GM19351 (cell line): ENCODE data around the gene EIF1AD.

Experiments
- ATAC-seq: cut with Tn5 transposase; IDR thresholded peaks from one replicate; pipeline ENCODE4 v1.9.1; 2021; ENCODE audit warnings: mild to moderate bottlenecking, moderate library complexity; ENCODE audit not compliant: unreplicated experiment

The EIF1AD gene

DNA sequence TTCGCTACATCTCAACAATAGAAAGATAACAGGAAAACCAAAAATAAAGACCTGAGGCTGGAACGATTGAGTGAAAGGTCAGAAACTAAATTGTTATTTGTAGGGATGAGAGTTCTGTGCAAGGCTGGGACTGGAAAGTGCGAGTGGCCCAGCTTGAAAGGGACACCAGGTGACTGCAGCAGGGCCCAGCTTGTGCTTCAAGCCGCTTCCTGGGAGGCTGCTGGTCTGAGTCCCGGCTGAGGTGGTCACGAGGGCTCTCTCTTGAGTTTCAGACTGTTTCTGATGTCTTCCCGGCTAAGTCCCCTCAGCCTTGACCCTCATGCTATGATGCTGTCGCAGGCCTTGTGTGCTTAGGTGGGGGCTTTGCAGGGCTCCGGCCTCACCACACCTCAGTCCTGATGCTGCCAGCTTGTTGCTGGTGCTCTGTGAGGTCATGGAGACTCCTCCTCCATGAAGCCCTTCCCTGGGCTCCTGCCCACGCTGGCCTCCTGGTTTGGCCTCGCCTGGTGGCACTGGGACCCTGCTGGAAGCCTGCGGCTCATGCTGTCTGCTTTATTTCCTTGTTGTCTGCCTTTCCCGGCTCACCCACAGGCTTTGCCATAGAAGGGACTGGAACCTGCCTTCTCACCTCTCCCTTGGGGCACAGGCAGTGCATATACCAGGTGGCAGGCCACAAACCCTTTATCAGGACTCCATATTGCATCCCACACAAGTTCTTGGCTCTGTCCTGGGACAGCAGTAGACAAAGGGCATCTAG is 4.4 kb upstream of the EIF1AD start:
- ATAC-seq, result no peak

DNA sequence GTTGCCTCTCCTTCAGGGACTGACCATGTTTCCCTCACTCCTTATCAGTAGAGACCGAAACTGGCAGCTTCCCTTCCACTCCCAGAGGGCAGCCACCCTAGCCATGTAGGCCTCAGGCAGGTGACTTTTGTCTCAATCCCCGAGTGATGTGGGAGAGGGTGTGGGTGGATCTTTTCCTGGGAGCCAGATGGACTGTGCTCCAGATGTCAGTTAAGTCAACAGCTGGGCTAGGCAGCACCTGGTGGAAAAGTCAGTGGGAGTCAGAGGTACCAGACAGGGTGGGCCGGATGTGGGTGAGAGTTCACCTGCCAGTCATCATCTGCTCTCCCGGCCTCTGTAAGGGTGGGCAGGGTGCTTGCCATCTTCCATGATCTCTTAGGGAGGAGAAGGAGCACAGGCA is 2.2 kb upstream of the EIF1AD start:
- ATAC-seq, result no peak

DNA sequence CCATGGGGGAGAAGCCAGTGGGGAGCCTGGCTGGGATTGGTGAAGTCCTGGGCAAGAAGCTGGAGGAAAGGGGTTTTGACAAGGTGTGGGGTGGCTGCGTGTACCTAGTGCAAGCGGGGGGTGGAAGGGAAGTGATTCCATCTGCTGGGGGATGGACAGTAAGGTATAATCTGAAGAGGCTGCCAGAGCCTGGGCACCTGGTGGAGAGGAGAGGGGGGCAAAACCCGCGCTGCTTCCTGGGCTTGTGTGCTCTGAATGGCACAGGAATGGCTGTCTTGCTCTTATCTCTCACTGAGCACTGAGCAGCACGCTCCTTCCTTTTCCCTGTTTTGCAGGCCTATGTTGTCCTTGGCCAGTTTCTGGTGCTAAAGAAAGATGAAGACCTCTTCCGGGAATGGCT is 1.3 kb upstream of the EIF1AD start:
- no peak for ATAC-seq

DNA sequence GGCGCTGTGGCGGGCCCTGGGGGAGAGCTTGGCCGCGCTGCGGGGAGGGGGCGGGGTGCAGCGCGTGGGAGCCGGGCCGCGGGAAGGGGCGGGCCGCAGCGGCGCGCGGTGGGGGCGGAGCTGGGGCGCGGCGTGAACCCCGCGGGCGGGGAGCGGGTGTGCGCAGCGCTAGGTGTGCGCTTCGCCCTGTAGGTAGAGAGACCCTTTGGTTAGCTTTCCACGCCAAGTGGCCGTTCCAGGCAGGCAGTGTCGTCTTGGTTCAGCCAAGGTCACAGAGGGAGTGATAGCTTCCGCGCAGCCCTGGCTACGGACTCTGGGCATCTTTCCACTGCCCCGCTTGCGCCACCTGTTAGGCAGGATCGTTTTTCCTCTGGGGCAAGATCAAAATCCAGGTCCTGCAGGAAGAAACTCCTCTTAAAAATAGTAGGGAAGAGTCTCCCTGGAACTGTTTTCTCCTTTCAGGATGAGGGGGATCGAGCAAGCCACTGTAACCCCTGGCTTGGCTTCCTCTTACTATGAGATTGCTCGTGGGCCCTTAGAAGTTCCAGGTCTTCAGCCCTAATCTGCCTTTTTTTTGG is 780 bp upstream of the EIF1AD start:
- ATAC-seq, result peak; percentile 48

DNA sequence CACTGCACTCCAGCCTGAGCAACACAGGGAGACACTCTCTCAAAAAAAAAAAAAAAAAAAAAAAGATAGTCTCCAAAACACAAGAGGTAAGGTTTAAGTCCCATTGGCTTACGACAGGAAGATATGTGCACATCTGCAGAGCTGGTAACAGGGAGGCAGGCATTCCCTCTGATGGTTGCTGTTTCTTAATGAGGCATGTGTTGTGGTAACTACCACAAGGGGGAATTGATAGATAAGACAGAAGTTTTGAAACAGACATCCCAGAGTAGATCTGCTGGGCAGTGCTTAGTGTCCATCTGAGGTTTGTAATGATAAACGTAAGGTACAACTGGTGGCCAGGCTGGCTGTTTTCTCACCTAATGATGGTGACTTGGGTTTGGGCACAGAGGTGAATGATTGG is 4.7 kb downstream of the EIF1AD start:
- no peak for ATAC-seq

DNA sequence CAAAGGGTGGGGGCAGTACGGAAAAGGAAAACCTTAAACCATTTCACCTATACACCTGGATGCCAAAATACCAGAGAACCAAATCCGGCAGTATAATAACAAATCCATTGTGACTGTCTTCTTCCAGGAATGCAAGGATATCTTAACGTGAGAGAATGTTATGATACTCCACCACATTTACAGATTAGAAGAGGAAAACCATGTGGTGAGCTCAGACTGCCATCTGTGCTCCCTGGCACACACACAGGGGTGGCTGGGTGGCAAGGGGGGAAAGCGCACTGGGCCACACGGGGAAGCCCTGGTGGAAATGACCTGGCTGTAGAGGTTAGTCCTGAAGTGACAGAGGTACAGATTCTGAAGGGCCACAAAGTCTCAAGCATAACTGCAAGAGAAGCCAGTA is 9.9 kb downstream of the EIF1AD start:
- ATAC-seq, result no peak

DNA sequence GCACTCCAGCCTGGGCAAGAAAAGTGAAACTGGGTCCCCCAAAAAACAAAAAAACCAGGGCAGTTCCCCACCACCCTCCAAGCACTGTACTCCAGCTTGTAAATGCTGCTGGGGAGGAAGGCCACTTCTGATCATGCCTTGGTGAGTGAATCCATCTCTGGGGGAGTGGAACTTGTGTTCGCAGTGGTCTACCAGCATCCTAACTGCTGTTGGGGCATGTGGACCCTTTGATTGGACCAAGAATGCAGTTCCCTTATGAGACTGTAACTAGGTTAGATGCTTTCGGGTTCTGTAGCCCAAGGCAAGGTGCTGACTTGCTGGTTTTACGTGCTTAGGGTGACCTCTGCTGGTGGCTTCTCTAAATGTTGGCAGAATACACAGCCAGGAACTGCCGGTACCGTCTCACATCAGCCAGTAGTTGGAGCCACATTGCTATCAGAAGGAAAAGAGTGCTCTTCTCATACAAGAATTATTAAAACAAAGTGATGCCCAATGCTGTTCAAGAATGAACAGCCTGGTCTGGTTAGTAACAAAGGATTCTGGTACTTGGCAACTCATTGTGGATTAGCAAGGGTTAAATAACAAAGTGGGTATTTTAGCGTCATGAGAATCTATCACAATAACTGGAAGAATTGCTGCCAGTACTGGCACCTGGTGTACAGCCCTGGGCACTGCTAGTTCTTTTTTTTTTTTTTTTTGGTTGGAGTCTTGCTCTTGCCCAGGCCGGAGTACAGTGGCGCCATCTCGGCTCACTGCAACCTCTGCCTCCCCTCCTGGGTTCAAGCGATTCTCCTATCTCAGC is 13.0 kb downstream of the EIF1AD start:
- ATAC-seq, result peak; percentile 71

DNA sequence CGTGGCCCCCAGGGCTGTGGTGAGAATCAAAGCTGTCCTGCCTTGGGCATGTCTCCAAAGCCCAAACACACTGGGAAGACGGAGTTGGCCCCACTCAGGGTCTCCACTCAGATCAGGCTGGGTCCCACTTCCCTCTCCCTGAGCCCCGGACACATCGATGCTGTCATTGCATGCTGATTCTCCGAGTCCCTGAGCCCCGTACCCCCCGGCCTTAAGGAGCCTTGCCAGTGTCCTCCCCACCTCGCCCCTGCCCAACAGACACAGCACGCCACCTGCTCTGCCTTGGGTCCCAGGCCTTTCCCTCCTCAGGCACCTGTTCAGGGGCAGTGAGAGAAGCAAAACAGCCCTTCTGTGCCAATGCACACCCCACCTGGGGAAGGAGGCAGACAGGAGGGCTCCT is 14.6 kb downstream of the EIF1AD start:
- ATAC-seq, result no peak

DNA sequence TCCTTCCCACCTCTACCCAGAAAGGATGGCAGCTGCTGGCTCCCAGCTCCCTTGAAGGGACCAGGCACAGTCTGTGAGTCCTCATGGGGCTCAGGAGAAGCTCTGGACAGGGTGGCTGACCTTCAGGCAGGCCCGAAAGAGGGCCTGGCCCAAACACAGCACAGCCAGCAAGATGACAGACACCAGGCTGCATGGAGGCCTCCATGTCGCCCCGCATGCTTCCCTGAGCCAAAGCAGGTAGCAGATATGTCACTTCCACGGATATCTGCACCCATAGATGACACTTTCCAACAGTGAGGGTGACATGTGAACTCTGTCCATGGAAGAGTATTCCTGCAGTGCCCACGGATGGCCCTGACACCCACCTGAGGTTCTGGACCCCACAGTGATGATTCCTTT is 18.4 kb downstream of the EIF1AD start:
- no peak for ATAC-seq

DNA sequence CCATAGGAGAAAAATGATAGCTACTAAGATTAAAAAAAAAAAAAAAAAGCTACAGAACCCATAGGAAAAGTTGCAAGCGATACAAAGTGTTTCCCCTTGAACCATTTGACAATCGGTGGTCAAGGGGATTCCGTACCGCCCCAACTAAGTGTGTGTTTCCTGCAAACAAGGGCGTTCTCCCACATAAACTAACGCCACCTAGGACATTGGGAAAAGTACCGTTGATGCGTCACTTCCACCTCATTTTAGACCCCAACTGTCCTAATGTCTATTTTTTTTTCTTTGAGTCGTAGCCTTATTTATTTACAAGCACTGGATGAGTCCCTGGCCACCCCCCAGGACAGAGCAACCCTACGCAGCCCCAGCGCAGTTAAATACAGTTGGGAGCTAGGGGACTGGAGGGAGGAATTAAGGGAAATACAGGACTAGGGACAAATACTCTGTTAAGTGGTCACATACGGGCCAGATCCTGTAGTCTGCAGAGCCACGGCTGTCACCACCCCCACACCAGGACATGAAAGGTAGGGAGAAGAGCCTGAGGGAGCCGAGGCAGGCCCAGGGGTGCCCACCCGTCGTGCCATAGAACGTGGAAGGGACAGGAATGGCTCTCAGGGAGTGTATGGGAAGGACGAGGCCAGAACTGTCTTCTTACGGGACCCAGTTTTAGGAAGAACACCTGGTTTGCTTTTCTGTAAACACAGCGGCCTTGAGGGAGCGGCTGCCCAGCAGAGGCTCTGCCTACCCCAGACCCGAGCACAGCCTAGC is 19.0 kb downstream of the EIF1AD start:
- no peak for ATAC-seq

DNA sequence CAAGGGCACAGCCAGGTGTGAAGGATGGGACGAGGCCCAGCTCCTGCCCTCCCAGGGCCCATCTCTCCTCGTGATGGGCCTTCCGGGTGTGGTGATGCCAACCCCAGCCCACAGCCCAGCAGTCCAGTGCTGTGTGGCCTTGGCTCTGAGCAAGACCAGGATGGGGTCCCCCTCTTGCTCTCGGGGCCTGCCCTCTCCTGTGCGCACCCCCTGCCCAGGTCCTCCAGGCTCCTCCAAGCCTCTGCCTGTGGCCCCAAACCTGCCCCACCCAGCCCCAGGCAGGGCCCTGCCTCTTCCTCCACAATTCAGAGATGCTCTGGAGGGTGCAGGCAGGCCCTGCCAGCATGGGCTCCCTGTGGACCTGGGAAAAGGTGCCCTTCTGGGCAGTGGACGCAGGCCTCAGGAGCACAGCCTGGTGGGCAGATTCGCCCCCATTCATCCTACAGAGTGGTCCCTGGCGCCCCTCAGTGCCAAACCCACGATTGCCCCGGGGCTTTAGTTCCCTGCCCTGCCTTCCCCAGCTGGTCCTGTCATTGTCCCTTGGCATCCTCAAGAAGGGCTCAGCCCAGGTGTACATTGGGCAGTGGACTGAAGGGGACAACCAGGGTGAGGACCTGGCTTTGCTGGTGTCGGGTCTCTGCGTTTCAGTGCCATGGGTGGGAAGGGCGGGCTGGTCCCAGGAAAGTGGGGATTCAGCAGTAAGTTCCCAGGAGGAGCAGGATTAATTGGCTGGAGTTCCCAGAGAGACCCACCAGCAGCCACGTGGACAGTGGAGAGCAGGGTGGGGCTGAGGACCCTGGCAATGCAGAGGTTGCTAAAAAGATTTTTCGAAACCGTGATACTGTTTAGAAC is 19.8 kb downstream of the EIF1AD start:
- ATAC-seq, result no peak

DNA sequence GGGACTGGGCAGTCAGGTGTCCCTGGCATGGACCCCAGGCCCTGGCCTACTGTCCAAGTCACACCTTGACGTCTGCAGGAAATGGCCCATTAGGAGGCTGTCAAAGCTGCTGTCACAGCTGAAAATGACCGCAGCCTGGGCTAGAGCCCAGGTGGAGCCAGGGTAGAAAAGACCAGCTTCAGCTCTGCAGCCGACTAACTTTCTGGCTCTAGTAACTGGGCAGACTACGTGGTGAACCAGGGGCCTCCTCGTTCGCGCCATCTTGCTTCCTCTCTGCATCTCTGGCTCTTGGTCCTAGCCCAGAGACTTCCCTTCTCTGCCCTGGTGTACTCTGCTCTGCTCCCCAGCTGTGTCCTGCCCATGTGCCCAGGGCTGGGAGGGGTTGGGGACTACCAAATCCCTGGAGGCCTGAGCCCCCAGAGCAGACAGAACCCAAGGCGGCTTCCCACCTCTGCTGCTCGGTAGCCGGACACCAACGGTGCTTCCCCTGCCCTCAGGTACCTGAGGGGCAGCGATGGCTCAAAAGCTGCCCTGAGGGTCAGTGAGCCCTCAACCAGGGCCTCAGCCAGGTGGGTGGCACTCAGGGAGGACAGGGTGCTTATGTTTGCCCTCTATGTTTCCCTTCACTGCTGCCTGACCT is 20.7 kb downstream of the EIF1AD start:
- no peak for ATAC-seq

DNA sequence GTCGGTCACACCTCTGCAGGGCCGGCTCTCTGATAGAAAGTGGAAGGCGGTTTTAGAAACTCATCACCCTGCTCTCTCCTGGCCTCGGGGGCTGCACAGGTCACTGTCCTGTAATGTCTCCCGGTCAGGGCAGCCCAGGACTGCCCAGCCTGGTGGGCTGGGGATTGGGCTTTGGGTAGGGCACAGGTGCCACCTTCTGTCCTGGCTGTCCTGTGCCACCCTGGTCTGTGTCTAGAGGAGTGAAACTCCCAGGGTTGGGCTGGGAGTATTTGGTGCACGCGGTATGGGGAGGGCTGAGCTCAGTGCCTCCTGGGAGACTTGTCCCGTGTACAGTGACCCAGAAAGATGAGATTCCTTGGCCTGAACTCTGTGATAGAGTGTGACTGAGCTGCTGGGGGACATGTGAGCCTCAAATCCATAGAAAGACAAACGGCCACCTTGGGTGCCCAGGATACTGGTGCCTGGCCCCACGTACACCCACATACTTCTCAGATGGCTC is 22.6 kb downstream of the EIF1AD start:
- ATAC-seq, result no peak

DNA sequence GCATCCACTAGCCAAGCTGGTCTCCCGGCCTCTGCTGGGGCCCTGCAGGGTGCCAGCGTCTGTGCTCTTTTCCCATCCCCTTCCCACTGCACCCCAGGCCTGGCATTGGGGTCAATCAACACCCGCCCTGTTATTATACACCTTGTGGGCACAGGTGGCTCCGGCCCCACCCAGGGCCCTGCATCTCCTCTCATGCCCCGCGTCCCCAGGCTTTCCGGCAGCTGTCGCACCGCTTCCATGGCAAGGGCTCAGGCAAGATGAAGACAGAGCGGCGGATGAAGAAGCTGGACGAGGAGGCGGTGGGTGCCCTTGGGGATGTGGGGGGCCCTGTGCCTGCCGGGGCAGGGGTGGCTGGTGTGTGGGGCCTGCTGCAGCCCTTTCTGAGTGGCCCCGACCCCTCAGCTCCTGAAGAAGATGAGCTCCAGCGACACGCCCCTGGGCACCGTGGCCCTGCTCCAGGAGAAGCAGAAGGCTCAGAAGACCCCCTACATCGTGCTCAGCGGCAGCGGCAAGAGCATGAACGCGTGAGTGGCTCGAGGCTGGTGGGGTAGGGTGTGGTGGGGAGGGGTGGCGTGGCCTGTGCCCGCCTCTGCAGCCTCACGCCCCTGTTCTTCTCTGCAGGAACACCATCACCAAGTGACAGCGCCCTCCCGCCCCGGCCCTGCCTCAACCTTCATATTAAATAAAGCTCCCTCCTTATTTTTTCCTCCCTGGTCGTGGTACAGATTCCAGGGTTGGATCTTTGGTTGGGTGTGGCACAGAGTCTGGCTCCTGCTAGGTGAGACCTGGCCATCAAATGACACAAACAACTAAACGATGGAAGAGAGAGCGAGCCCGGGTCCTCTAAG is 23.3 kb downstream of the EIF1AD start:
- no peak for ATAC-seq

DNA sequence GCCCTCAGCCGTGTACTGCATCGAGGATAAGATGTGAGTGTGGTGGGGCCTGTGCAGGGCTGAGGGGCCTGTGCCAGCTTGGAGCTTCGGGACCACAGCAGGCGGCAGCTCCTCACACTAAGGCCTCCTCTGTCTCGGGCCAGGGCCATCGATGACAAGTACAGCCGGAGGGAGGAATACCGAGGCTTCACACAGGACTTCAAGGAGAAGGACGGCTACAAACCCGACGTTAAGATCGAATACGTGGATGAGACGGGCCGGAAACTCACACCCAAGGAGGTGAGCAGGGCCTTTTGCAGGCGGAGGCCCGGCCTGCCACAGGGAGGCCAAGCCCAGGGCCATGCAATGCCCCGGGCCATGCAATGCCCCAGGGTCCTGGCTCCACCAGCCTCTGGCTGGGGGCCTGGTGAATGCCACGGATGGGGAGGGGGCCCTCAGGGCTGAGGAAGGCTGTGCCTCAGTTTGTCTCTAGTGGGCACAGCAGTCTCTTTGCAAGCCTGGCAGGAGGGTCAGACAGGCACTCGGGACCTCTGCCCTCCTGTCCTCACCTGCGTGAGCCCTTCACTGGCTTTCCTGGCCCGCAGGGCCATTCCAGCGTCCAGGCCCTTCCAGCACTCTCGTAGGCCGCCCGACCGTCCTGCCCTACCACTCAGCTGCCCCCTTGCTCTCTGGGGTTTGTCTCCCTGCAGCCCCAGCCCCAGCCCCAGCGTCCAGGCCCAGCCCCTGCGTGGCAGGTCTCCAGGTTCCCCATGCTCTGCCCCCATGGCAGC is 24.2 kb downstream of the EIF1AD start:
- no peak for ATAC-seq

DNA sequence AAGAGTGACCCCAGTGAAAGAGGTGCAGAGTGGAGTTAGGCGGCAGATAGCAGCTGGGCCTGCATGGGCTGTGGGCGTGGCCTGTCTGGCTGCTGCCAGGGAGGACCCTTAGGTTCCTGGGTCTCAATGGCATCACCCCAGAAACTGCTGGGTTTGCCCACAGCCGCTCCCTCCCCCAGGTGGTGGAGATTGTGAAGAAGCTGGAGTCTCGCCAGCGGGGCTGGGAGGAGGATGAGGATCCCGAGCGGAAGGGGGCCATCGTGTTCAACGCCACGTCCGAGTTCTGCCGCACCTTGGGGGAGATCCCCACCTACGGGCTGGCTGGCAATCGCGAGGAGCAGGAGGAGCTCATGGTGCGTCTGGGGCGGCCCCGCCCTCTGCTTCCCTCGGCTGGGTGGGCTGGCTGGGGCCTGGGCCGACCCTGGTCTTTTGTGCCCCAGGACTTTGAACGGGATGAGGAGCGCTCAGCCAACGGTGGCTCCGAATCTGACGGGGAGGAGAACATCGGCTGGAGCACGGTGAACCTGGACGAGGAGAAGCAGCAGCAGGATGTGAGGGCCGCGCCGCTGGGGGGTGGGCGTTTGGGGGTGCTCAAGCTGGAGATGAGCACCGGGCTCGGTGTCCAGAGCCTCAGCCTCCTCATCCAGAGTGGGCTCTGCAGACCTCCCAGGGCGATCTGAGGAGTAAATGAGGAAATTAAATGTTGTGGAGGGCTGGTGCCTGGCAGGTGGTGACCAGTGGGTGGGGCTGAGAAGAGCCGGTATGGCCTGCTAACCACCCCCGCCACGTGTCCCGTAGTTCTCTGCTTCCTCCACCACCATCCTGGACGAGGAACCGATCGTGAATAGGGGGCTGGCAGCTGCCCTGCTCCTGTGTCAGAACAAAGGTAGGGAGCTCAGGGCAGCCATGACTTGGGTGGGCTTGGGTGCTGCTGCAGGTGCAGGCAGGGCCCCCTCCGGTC is 25.5 kb downstream of the EIF1AD start:
- ATAC-seq, result no peak

DNA sequence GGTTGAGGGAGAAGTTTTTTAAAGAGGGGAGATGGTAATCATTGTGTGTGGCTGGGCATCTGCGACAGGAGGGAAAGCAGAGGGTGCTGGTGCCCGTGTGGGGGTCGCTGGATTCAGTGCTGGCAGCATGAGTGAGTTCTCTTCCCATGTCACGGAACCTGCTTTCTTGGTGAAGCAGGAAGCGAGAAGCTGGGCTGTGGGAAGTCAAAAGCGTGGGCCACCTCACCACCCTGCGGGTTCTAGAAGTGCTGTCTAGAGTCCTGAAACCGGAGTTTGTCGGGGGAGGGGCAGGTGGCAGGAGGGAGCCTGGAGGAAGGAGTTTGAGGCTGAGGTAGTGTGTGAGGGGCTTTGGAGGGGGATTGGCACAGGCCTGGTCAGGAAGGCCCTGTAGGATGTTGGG is 26.2 kb downstream of the EIF1AD start:
- ATAC-seq, result no peak
